Posterior cingulate gyrus (tissue), 11 donors: ENCODE measurements around the gene TSPO.
"Not testable (repeated sequence)": the region's sequence is repeated elsewhere in the genome, so short reads cannot be mapped to it uniquely, and the experiment has no call there.

ENCODE experiments used
- DNase-seq, 10 donors: peaks; one replicate each; pipeline versions ENCODE4 v3.0.0 to v3.0.0-alpha.2; 2020 to 2021; ENCODE audit warnings: mixed read lengths in 3 of 10
- intact Hi-C: fragments of 100-400 bp; cut with DNase I; formaldehyde crosslinking; loops from one replicate; pipeline ENCODE4 v1.15.1; 2023

Gene TSPO

DNA sequence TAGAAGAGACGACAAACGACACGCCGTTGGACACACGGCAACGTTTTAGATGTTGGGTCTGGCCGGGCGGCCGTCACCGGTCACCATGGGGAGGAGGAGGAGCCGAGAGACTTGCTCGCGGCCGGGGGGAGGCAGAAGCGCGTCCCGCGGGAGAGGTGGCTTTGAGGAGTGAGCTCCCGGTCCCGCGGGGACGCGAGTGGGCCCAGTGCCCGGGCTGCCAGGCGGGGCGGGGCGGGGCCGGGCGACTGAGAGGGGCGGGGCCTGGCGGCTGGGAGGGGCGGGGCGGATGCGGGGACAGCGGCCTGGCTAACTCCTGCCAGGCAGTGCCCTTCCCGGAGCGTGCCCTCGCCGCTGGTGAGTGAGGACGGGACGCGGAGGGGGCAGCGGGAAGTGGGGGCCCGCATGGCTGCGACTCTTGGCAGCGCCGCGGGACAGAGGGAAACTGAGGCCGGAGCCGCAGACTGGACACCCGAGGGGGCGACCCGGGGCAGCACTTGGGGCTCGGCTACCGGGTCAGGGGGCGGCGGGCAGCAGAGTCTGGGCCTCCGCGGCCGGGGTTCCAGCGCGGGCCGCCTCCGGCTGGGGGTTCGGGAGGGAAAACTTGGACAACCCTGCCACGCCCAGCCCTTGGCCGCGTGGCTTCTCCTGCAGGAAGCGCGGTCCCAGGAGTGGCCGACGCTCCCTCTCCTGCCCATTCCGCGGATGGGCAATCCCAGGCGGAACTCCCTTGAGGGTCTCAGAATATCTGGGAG lies at the start of gene TSPO:
Gene TSPO, plus strand, starts transcription at position 309 of the 752 bp plus-strand sequence. CDS start 7,680 bp downstream, outside the sequence.
- DNase-seq = peak; percentile 49 to 97 (median 71)
- intact Hi-C loops = loop anchor here (2.0 kb wide), 1 partner anchor 35 kb away; the partner anchor contains the start of gene TTLL12

DNA sequence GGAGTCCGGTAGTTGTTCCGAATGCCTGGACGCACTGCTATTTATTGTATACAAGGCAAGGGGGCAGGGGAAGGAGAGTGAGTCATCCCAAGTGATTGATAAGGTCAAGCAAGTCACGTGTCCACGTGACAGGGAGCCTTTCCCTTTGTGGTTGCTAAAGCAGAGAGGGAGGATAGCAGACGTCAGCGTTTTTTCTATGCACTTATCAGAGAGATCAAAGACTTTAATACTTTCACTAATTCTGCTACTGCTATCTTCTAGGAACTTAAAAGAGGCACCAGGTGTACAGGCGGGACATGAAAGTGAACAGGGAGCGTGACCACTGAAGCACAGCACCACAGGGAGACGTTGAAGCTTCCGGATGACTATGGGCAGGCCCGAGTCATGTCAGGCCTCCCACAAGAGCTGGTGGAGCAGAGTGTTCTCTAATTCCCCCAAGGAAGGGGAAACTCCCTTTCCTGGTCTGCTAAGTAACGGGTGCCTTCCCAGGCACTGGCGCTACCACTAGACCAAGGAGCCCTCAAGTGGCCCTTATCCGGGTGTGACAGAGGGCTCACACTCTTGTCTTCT lies 47.2 kb upstream of the TSPO start:
- DNase-seq, intact Hi-C loops: not testable (repeated sequence)

DNA sequence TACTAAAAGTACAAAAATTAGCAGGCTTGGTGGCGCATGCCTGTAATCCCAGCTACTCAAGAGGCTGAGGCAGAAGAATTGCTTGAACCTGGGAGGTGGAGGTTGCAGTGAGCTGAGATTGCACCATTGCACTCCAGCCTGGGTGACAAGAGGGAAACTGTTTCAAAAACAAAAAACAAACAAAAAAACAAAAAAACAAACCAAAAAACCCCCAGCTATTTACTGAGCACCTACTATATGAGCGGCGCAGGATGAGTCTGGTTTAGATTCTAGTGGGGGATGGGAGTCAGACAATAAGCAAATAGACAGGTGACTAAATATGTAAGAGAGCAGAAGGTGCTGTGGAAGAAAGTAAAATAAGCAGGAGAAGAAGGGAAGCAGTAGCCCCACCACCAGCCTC lies 46.4 kb upstream of the TSPO start:
- DNase-seq, intact Hi-C loops: not testable (repeated sequence)

DNA sequence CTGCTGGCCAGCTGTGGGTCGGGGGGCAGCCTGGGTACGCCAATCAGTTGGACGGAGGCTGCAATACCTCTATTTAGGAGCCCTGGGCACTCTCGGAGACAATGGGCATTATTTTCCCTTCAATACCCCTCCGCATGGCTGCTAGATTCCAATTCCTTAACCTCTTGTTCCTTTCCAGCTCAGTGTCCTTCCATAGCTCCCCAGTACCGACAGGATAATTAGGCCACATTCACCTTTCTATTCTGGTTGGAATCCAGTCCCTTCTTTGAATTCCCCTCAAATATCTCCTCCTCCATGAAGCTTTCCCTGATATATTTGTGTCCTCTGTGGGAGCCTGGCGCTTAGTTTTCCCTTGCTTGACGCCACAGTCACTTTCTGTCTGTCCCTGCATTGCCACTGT lies 45.1 kb upstream of the TSPO start:
- DNase-seq = no peak
- intact Hi-C loops = no loop called here

DNA sequence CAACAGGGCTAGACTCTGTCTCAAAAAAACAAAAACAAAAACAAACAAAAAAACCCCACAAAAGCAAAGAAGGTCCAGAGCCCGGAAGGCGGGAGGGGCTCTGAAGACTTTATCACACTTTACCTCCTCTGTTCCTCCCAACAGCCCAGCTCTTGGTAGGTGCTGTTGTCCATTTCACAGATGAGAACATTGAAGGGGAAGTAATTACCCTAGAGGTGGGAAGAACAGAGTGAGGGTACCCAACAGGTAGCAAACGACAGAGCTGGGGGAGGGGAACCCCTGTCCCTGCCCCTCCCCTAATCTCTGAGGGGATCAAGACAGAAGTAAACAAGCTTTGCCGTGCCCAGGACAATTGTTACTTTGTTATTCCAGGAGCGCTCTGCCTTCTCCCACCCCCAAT lies 41.8 kb upstream of the TSPO start:
- intact Hi-C loops = no loop called here
- no peak for DNase-seq

DNA sequence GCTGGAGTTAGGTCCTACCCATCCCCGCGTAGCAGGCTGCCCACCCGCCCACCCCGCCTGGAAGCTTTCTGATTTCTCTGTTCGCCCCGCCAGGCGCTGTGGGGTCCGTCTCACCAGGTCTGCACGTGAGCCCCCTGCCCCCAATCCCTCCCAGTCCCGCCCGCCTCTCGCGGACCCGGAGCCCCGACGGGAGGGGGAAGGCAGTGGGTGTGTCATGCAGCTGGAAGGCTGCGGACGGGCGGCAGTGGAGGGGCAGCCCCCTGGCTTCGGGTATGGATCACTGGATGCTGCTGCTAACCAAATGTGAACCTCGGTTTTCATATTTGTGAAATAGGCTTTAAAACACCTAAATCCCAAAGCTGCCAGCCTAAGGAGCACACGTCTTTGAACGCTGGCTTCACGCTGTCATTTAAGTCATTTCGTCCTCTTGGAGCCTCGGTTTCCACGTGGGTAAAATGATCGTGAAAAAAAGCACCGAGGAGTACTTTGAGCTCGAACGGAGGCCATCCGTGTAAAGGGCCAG lies 41.4 kb upstream of the TSPO start:
- DNase-seq = no peak
- intact Hi-C loops = no loop called here

DNA sequence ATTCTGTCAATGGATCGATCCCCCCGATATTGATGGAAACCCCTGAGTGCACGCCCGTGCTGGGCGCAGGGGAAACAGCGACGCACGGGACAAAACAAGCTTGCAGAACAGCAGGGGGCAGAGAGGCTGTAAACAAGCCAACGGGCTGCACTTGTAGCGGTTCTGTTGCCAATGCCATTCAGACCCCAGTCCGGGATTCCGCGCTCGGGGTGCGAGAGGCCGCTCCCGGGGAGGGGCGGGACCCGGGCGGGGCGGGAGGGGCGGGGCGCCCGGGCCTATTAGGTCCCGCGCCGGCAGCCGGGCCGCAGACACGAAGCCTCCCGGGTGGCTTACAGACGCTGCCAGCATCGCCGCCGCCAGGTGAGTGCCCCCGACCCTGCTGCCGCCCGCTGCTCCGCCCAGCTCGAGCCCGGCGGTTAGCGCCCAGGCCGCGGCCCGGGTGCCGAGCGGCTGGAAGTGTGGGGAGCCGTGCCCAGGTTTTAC lies 40.9 kb upstream of the TSPO start, which contains the start of gene BIK:
Gene BIK, plus strand, starts transcription at position 307 of the 483 bp plus-strand sequence. CDS start 13,273 bp downstream, outside the sequence.
- peak in 3 of 10 donors; percentile 13 to 25 (median 16) for DNase-seq
- intact Hi-C loops = no loop called here

DNA sequence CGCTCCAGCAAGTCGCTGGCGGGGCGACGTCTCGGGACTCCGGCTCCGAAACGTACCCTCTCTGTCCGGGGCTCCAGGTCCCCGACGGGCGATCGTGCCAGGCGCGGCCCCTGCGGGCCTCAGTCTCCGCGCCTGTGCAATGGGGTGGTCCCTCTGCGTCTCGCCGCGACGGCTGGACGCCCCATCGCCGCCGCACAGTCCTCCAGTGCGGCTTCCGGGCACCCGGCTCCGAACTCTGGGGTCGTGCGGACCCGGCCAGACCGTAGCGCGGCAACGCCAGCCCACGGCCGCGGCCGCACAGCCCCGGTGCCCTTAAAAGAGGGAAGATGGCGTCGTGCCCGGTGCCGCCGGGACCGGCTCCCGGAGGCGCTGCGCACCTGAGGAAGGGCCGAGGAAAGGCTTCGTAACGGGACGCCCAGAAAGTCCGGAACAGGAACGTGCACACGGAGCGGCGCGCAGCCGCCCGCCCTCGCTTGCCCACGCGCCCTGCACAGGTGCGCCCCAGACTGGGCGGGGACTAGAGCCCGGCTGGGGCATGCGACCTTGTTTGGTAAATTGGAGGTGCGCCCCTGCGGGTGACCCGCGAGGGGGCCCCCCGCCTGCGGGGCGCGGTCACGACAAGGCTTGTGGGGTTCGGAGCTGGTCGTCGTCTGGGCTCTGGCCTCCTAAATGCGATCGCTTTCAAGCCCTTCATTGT lies 40.3 kb upstream of the TSPO start:
- no peak for DNase-seq
- intact Hi-C loops = no loop called here

DNA sequence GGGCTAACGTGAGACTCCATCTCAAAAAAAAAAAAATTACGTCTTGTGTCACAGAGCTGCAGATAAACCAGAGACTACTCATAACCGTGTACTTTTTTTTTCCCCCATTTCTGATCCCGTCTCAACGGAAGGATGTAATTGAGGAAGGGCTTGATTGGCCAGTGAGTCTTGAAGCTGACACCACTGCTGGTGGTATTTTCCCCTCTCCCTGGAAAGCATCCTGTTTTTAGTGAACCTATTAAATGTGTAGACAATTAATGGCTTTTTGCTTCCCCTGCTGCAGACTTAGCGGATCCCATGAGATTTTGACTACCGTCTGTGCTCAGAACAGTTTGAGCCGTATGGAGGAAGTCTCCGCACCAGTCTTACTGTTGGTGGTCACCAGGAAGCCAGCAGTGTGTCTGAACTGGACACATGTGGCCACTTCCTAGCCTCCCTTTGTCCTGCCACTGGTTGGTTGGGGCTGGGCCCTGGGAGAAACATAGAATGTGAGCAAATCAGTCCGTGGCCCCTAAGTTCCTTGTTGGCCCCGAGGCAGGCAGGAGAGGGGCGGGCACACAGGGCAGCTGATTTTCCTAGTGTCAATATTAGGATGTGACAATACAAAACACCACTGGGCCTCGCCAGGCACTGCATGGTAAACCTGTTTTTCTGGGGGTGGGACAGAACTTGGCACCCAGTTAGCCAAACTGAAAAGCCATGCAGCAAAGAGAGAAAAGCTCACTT lies 37.7 kb upstream of the TSPO start:
- DNase-seq = peak in 1 of 10 donors; percentile 68
- intact Hi-C loops = no loop called here

DNA sequence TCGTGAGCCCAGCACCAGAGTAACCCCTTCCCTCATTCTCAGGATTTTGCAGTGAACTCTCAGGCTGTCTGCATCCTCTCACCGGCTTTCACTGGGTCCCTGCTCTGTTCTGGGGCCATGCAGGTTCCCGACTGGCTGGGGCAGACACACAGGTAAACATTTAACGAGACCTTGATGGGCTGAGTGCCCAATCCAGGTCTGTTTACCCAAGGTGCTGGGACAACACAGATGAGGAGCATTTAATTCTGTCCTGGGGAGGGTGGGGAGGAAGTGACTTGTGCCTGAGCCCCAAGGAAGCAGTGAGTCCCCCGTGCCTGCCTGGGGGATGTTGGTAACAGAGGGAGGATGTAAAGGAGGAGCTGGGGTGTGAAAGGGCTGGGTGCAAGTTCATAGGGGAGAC lies 36.4 kb upstream of the TSPO start:
- intact Hi-C loops = no loop called here
- DNase-seq = no peak

DNA sequence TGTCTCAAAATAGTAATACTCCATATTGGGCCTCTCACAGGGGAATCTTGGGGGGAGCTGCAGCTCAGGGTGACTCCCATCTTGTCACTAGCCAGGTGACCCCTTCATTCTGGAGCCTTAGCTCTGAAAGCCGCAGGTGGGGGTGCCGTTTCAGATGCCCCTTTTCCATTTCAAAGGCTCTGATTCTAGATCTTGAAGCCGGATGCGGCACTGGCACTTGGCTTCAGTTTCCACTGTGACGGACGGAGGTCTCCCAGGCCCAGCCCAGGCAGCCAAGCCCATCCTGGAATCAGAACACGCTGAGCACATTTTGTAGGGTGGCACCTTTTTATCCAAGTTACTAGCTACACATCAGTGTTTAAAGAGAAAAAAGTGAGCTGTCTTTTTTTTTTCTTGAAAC lies 34.4 kb upstream of the TSPO start:
- DNase-seq = no peak
- intact Hi-C loops = no loop called here

DNA sequence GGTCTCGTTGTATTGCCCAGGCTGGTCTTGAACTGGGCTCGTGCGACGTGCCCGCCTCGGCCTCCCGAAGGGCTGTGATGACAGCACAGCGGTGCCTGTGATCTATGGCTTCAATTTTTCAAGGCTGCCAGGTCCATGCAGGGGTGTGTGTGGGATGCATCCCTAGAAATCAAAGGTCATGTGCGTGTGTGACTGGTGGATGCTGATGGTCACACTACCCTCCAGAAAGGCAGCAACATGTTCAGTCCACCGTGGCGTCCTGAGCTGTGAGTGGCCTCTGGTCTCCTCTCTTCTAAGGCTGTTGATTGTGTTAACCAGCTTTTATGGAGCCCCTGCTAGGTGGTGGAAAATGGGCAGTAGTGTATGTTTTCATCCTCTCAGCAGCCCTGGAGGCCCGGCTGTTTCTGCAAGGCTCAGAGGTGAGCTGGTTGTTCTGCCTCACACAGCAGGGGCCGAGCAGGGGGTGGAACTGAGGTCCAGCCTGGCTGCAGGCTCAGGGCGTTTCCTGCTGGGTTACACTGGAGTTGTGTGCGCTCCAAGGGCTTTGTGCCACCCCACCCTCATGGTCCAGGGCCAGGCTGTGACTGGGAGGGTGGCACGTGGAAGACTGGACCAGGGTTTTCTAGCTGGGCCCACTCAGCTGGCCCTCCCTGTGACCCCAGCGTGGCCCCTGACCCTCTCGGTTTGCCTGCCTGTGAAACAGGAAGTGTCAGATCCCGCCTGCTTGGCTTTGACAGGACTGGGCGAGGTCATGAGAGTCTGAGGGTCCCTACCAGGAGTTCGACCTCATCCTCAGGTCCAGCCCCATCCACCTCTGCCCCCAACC lies 33.1 kb upstream of the TSPO start:
- DNase-seq = peak in 1 of 10 donors; percentile 65

DNA sequence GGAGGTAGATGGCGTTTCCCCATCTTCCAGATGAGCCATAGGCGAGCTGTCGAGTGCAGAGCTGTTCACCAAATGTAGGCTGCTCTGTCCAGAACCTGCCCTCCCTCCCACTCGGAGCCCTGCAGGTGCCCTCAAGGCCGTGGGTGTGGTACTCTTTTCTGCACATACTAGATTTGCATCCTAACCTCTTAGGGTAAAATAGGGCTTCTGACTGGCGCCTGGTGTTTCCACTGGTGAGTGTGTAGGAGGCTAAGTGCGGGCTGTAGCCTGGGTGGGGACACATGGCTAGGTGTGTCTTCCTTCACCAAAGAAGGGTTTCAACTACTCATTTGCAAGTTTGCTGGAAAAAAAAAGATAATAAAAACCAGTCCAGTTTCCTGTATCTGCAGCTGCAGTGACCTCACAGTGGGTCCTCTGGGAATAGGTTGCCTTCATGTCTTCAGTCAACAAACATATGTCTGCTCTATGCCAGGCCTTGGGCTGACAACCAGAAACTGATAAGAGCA lies 32.4 kb upstream of the TSPO start:
- DNase-seq = no peak
- intact Hi-C loops = no loop called here

More for the DNA sequence above, 33.1 kb upstream of the TSPO start:
- intact Hi-C loops = no loop called here

DNA sequence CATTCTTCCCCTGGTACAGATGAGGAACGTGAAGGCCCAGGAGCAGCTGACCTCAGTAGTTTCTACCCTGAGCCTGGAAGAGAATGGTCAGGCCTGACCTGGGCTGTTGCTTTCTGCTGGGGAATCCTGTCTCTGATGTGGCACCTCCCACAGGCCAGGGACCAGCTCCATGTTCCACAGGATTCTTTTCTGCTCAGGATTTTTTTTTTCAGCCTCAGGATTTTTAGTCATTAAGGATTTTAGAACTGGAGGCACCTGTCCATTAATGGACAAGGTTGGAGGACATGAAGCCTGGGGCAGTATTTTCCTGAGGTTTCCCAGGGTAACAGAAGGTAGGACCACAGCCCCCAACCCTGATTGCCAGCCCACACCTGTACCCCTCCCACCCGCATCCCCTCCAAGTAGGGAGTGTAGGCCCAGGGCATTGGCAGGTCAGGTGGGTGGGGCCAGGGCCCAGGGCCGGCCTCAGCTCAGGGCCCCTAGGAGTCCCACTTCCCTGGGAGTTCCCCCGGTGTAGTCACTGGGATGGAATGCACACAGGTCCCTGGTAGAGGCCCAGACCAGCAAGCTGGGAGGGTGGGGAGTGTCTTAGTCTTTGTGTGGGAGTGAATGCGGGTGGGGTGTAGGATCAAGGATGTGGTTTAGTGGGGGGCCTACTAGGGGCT lies 24.7 kb upstream of the TSPO start:
- DNase-seq = no peak
- intact Hi-C loops = no loop called here

DNA sequence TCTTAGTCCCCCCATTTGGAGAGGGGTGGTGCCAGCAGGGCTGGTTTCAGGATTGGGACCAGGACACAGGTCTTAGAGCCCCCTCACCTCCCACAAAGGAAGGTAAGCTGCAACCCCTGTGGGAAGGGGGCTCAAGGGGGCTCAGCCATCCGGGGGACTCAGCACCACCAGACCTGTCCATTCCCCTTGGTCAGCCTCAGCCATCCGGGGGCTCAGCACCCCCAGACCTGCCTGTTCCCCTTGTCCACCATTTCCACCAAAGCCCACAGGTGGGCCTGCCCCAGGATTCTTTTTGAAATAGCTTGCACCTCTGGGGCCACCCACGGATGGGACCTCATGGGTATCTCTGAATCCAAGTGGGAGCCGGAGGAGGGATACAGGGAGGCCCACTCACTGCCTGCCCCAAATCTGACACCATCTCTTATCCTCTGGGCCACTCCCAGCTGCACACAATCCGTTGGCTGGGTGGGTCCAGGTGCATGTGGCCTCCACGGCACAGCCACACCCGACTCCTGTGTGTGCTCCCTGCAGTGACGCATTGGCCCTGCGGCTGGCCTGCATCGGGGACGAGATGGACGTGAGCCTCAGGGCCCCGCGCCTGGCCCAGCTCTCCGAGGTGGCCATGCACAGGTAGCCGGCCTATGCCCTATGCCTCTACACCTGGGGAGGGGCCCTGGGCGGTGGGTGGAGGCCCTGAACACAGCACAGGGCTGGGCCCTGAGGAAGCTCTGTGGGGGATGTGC lies 24.0 kb upstream of the TSPO start:
- peak in 1 of 10 donors; percentile 79 for DNase-seq
- intact Hi-C loops = no loop called here

DNA sequence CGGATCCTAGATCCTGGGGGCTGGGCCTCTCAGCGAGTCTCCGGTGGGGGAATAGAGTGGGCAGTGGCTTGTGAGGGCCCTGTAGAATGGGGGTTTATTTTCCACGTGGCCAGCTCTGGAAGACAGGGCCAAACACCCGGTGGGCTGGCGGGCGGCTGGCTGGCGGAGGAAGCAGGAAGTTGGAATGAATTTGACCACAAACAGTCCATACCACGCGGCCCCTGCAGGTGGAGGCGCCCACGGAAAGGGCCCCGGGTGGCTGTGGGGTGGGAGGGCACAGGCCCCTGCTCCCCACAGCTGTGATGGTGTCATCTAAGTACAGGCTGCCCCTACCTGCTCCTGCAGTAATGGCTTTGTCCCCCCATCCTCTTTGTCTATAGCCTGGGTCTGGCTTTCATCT lies 23.2 kb upstream of the TSPO start:
- peak in 1 of 10 donors; percentile 74 for DNase-seq
- intact Hi-C loops = no loop called here

DNA sequence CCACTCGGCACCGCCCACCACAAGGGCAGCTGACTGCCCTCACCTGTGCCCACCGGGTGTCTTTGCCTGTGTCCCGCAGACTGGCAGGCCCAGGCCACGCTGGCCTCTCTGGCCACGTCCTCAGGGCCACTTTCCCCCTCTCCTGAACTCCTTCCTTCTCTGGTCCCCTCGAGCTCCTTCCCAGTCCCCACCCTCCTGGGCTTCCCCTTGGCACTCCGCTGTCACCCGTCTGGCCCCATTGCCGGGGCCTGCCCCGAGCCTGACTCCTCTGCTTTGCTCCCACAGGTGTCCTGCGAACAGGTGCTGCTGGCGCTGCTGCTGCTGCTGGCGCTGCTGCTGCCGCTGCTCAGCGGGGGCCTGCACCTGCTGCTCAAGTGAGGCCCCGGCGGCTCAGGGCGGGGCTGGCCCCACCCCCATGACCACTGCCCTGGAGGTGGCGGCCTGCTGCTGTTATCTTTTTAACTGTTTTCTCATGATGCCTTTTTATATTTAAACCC lies 22.4 kb upstream of the TSPO start:
- intact Hi-C loops = no loop called here
- peak in 1 of 10 donors; percentile 69 for DNase-seq
